ENCODE measurements around the gene PREX1.

Gene PREX1

DNA sequence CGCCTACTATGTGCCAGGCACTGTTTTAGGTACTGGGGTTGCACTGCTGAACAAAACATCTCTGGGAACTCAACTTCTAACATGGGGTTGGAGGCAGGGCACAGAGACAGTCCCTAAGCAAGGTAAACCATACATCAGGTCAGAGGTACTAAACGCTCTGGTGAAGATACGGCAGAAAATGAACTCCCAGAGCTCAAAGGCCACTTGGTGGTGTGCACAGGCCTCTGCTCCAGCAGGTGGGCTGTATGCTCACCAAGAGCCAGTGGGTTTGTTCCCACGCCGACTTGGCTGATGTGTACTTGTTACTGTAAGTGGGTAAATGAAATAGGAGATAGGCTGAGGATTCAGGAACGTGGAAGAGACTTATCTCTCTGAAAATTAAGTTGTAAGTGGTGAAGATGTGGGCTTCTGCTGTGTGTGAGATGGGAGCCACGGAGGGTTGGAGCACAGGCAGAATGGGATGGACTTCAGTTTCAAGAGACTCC is 133.4 kb downstream of the PREX1 start:
- DNase-seq, result no peak

DNA sequence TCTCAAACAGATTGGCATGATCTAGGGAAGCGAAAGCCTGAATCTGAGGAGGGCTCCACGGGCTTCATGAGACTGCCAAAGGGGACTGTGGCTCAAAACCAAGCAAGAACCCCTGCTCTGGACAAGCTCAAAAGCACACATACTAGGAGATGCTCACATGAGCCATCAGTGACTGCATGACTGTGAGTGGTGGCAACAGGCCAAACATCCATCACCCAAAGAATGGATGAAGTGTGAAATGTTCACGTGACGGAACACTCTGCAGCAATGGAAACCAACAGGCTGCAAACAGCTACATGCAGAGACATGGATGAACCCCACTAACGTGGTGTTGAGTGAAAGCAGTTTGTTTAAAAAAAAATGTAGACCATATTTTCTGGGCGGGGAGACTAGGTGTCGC is 136.3 kb downstream of the PREX1 start:
- DNase-seq, result no peak

DNA sequence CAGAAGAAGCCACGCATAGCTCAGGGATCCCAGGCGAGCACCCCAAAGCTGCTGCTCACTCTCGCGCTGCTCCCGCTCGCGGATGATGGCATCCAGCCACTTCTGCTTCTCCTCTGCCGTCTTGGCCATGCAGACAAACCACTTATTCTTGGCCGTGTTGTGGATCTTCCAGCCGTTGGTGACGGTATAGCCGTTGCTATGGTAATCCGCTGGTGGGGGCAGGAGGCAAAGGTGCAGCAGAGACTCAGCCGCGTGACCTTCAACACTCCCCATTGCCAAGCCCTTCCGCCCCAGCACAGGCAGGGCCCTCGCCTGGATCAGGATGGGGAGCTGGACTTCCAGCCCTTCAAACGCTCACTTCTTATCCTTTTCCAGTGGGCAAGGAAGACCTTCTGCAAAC is 136.9 kb downstream of the PREX1 start:
- no peak for DNase-seq

GRCh38 chr20:48689874-48690571 is 137.8 kb downstream of the PREX1 start:
- DNase-seq, result no peak

DNA sequence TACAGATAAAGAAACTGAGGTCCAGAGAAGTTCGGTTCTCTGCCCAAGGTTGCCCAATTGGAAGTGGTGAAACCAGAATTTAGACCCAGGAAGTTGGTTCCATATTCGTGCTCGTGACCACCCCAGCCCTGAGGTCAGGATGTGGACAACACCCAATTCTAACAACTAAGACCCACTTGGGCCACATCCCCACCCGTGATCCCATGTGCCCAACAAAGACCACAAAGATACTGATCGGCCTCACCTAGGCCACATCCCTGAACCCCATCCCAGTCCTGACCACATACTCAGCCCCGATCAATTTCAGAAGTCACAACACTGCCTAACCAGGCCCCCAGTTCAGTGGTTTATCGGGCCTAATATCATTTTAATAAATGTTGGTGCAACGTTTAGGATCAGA is 138.4 kb downstream of the PREX1 start:
- no peak for DNase-seq

- DNase-seq, result no peak
Observed at GRCh38 chr20:48688579-48688978, 139.2 kb downstream of the PREX1 start.

- no peak for DNase-seq
Observed at GRCh38 chr20:48687117-48687800, 140.5 kb downstream of the PREX1 start.

DNA sequence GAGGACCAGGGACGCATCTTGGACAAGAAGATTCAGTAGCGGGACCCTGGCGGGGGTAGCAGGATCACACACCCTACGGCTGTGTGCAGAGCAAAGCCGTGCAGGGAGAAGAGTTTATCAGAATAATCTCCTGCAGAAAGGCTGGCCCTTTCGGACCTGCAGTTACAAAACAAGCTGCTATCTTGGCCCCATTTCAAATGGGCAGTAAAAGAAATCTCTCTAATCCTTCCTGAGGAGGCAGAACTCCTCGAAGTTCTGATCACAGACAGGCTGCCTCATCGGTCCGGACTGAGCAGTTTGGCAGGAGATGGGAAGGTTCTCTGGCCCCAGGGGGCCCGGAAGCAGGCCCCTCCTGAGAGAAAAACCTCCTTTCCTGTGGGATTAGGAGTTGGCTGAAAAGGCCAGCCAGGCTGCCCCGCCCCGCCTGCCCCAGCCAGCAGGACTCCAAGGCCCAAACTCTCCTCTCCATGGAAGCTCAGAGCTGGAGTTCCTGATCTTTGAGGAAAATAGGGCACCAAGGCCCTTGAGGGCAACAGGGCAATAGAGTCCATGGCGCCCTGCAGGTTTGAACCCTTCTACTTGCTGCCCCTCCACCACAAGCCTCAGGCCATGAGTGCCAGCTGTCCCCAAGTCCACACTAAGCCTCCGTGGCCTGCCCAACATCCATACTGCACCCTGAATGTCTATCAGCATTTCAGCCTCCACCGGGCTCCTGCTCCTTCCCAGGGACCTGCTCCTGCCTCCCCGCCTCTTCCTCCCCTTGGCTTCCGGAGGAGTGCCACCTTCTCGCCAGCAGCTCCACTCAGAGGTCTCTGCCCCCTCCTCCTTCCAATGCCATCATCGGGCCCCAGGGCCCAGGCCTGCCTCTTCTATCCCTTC is 141.3 kb downstream of the PREX1 start:
- DNase-seq, result no peak

DNA sequence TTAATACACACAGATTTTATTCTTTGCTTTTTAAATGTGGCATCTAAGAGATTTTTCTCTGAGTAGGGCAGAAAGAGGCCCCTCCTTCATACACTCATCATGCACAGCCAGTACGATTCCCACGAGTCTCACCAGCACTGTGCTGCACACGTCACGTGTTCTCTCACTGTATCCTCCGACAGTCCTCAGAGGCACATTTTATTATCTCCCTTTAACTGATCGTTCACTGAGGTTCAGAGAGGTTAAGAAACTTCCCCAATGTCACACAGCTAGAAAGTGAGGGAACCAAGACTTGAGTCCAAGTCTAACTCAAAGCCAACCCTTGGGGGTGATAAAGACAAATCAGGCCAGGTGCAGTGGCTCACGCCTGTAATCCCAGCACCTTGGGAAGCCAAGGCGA is 142.5 kb downstream of the PREX1 start:
- no peak for DNase-seq

- DNase-seq, result no peak
Observed at GRCh38 chr20:48684501-48685041, 143.2 kb downstream of the PREX1 start.

DNA sequence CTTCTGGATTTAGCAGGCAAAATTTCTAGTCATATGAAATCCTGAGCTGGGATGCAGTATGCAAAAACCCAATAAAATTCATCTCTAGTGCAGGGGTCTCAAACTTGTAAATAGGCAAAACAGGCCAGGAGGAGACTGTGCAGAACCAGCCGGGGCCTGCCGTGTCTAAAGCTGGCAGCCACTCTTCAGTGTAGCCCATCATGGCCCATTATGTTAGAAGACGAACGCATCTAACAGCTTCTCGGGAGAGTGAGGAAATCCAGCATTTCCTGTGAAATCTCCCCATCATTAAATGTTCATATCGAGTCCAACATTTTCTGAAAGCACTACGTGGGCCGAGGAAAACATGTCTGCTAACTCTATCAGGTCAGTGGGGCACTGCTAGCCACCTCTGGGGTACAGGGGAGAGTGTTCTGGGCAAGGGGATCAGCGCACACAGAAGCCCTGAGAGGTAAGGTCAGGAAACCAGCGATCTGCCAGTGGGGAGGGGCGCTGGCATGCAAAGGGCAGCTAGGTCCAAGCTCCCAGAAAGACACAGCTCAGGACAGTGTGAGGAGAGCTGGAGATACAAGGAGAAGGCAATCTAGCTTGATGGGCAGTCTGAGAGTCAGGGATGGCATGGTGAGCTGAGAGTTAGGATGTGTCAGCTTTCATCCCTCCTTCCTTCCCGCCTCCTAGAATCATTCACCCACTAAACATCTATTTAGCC is 144.2 kb downstream of the PREX1 start:
- no peak for DNase-seq

DNA sequence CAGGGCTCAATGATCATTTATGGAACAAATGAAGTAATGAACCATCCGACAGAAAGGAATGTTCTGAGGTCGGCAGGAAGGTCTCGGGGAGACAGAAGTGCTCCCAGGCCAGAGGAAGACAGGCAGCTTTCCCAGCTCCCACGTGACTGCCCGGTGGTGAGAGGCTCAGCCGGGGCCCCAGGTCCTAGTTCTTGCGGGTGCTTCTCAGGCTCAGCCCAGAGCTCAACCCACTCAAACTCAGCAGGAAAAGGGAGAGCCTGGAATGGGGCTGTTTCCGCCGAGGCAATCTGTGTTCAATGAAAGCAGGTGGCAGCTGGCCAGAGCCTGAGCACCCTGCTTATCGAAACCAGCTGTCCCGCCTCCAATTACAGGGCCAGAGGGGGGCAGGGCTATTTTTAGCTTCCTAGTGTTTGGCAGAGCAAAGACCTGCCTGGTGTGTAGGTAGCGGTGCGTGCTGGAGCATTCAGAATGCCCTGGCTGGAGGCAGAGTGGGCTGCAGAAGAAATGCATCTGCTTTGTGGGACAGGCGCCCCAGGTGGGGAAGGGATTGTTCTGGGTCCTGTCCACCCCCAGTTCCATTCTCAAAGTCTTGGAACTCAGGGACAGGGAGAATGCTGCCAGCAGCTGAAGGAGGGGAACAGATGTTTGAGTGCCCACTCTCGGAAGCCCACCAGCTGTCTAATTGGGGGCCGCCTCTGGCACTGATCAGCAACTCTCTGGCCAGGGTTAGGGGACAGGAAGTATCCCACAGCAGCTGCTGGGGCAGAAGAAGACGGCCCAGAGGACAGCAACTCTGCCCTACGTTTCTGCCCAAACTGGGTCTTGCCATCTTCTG is 145.1 kb downstream of the PREX1 start:
- no peak for DNase-seq

DNA sequence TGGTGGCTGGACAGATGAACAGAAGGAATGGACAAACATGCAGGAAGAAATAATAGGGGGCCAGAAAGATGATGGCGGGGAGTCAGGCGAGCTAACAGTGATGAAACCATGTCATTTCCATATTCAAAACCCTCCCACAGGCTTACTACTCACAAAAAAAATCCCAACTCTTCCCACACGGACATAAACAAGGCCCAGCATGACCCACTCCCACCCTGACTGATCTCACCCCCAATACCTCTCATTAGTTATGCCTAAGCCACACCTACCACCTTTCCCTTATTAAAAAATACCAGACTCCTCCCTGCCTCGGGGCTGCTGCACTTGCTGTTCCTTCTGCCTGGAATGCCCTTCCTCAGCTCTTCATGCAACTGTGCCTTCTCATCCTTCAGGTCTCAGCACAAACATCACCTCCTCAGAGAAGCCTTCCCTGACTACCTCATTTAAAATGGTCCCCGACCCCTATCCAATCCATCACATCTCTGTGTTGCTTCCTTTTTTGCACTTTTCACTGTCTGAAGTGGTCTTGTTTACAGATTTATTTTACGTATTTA is 145.8 kb downstream of the PREX1 start:
- DNase-seq, result no peak

DNA sequence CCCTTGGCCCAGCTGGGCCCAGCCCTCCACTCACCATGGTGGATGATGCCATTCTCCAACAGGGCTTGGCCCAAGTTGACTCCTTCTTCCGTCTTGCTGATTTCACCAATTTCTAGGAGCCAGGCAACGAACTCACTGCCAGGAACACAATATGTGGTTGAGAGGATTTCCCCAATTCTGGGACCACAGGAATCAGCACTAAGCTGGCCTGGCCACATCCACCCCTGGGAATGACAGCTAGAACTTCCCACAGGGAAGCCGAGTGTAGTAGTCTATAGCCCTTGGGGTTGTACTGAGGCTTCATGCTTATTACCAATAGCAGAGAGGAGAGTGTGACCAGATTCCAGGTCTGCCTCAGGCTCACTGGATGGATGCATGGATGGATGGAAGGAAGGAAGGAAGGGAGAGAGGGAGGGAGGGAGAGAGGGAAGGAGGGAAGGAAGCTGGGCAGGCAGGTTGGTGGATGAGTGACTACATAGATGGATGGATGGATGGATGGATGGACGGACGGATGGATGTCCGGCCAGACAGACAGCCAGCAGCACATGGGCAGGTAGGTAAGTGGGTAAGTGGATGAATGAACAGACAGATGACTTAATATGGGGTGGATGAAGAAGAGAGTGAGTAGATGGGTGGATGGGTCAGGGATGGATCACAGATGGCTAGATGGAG is 146.5 kb downstream of the PREX1 start:
- no peak for DNase-seq

DNA sequence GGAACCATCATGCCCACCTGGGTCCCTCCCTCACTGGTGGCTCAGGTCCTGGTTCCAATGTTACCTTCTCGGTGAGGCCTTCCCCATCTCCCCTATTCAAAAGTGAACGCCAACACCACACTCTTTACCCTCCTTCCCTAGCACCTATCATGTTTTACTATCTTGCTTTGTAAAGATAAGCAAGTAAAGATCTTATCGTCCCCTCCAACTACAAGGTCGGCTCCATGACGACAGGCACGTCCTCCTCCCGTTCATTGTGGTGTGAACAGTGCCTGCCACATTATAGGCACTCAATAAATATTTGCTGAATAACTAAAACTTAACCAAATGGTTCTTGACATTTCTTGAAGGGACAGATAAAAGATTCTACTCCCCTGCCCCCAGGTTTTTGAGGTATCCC is 147.1 kb downstream of the PREX1 start:
- no peak for DNase-seq

DNA sequence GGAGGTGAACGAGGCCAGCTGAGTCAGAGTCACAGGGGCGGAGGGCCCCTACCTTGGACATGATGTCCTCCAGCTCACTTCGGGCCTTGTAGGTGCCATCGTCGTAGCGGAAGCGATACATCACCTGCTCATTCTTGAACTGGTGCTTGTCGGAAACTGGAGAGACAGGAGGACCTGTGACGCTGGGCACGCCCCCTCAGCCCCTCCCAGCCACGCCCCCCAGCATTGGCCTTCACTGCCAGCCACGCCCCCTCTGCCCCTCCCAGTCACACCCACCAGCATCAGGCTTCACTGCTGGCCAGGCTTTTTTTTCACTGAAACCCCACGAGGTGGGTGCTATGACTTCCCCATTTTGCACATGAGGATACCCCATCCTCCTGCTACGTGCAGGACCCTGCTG is 148.2 kb downstream of the PREX1 start:
- DNase-seq, result no peak

DNA sequence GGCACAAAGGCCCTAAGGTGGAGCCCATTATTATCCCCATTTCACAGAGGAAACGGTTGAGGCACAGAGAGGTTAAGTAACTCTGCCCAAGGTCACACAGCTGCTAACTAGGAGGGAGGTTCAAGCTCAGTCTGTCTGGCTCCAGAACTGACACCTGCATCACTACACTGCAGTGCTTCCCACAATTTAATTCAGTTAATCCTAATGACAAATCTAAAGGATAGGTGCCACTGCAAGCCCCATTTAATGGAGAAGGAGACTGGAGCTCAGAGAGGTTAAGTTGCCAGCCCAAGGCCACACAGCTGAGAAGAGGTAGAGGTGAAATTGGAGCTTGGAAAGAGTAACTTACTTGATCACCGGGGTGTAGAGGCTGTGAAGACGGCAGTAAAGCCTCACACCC is 148.8 kb downstream of the PREX1 start:
- DNase-seq, result no peak

- no peak for DNase-seq
Observed at GRCh38 chr20:48678421-48678820, 149.4 kb downstream of the PREX1 start.

DNA sequence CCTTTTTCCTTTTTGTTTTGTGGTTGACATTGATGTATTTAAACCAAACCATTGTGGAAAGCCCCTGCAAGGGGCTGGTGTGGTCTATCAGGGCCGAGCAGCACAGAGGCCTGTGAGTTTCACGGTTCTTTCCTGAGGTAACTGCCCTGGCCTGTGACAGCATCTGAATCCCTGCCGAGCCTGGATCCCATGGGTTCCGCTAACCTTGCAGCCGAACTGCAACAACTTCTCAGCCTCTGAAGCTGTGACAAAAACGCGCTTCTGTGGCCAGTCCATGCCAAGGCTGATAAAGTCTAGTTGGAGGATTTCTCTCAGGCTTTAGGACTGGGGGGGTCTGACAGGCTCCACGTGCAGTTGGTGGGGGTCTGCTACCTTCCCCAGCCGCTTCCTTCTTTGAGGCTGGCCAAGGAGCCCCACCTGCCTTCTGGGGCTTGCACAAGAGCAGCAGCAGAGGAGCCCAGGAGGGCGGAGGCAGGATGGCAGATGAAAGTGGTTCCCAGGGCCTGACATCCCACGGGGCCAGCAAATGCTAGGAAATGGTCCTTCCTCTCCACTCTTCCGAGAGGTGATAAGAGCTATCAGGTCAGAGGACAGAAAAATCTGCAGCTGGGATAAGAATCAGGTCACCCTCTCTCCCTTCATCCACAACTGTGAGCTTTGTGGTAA is 150.9 kb downstream of the PREX1 start:
- DNase-seq, result no peak

GRCh38 chr20:48676125-48676524 is 151.7 kb downstream of the PREX1 start:
- DNase-seq, result no peak
